Keratinocyte (primary cell): ENCODE measurements around the gene ZNF804B. TPM values are rescaled to one million over a fixed set of nuclear protein-coding genes. Genes with fewer than 3 reads are reported as not detected.

Experiments used
- DNase-seq: peaks from one replicate; pipeline ENCODE4 v3.0.0-alpha.2; 2011; ENCODE audit warnings: low read depth, missing footprints, low spot score
- FAIRE-seq: peaks from 2 replicates; lab custom pipeline; 2011; peaks lifted over from hg19 to GRCh38; lab: Jason Lieb, UNC
- H2AFZ ChIP-seq: 2 replicates; pipeline ENCODE4 v1.6.0; 2012; ENCODE audit warnings: low read length, control low read depth, inconsistent platforms; ENCODE audit not compliant: control insufficient read depth
- H3K27ac ChIP-seq: 2 replicates; pipeline ENCODE4 v1.5.1; 2011; ENCODE audit warnings: low read length; ENCODE audit not compliant: control insufficient read depth, insufficient read depth
- H3K27me3 ChIP-seq: 3 replicates; pipeline ENCODE4 v1.6.0; 2011; ENCODE audit warnings: low read length; ENCODE audit not compliant: control insufficient read depth, insufficient read depth; ENCODE audit errors: extremely low read depth
- H3K36me3 ChIP-seq, 2 experiments: 2 replicates in 1 of 2; 3 replicates in 1 of 2; pipeline ENCODE4 v1.5.1; 2011; ENCODE audit warnings: low read length in 2 of 2, mild to moderate bottlenecking in 1 of 2; ENCODE audit not compliant: control insufficient read depth in 2 of 2, insufficient read depth in 2 of 2; ENCODE audit errors: extremely low read depth in 1 of 2
- H3K4me1 ChIP-seq: 3 replicates; pipeline ENCODE4 v1.5.1; 2011; ENCODE audit warnings: low read length; ENCODE audit not compliant: control insufficient read depth, insufficient read depth; ENCODE audit errors: extremely low read depth
- H3K4me2 ChIP-seq: 3 replicates; pipeline ENCODE4 v1.6.0; 2011; ENCODE audit warnings: low read depth, low read length; ENCODE audit not compliant: control insufficient read depth, insufficient read depth; ENCODE audit errors: extremely low read depth
- H3K4me3 ChIP-seq, 3 experiments: fragments of 200-600 bp in 1 of 3; sonication (generic) in 1 of 3; 2 replicates in 2 of 3; 3 replicates in 1 of 3; pipeline ENCODE4 v1.5.1; 2011 to 2016; ENCODE audit warnings: low read length in 3 of 3, mild to moderate bottlenecking in 3 of 3, control low read depth in 2 of 3, inconsistent platforms in 1 of 3, low read depth in 1 of 3, mixed read lengths in 1 of 3, mixed run types in 1 of 3, moderate library complexity in 1 of 3; ENCODE audit not compliant: control insufficient read depth in 2 of 3, insufficient read depth in 2 of 3; ENCODE audit errors: extremely low read depth in 1 of 3
- H3K79me2 ChIP-seq: 2 replicates; pipeline ENCODE4 v1.6.0; 2012; ENCODE audit warnings: low read length; ENCODE audit not compliant: control insufficient read depth, insufficient read depth
- H3K9ac ChIP-seq: 3 replicates; pipeline ENCODE4 v1.6.0; 2011; ENCODE audit warnings: low read length; ENCODE audit not compliant: control insufficient read depth, insufficient read depth; ENCODE audit errors: extremely low read depth
- H3K9me1 ChIP-seq: 3 replicates; pipeline ENCODE4 v1.6.0; 2011; ENCODE audit warnings: low read length; ENCODE audit not compliant: control insufficient read depth, insufficient read depth; ENCODE audit errors: extremely low read depth
- H3K9me3 ChIP-seq: 2 replicates; pipeline ENCODE4 v1.5.1; 2012; ENCODE audit warnings: low read depth, low read length; ENCODE audit not compliant: control insufficient read depth
- H4K20me1 ChIP-seq: 3 replicates; pipeline ENCODE4 v1.6.0; 2011; ENCODE audit warnings: low read length; ENCODE audit not compliant: control insufficient read depth, insufficient read depth; ENCODE audit errors: extremely low read depth
- EZH2 ChIP-seq: IDR thresholded peaks from one replicate; pipeline ENCODE4 v1.6.1; 2012; ENCODE audit warnings: inconsistent platforms, mild to moderate bottlenecking, low read length, moderate library complexity
- dilution Hi-C: fragments of 300-500 bp; cut with MboI; formaldehyde crosslinking; loops from one replicate; pipeline ENCODE4 v1.7.0; 2020; ENCODE audit warnings: low sequenced_read_pairs; ENCODE audit not compliant: extremely low pct_ligation_motif_present
- polyA plus RNA-seq, 5 experiments: library from polyadenylated mRNA; depleted of rRNA in 3 of 5; stranded (reverse) in 3 of 5; stranded (forward) in 1 of 5; unstranded in 1 of 5; fragments of >200 nt; gene quantifications; 1 replicate in 1 of 5; 2 replicates in 3 of 5; 3 replicates in 1 of 5; pipeline versions ENCODE4 v1.2.1 to v1.2.3, GENCODE V29; 2011 to 2012; ENCODE audit warnings: missing spikeins in 2 of 5, low read depth in 1 of 5, low replicate concordance in 1 of 5
- TF ChIP-seq, protein P1 (sequence below), 3 experiments: IDR thresholded peaks in 1 of 3; conservative IDR thresholded peaks in 1 of 3; optimal IDR thresholded peaks in 1 of 3; 2 replicates in 2 of 3; 3 replicates in 1 of 3; pipeline versions ENCODE3 to v1.5.1; 2011; ENCODE audit warnings: low read length in 3 of 3, mild to moderate bottlenecking in 3 of 3, moderate library complexity in 2 of 3, control low read depth in 1 of 3, inconsistent platforms in 1 of 3; ENCODE audit not compliant: insufficient read depth in 2 of 3; ENCODE audit errors: extremely low read depth in 1 of 3

Gene ZNF804B
- polyA plus RNA-seq, 1 donor (not counting 4 experiments of a cell fraction or from before 2014, with no cell fraction given) = not detected

GRCh38 chr7:89308535-89308934, 549.0 kb downstream of the ZNF804B start:
- Histone ChIP-seq H3K4me1 (no peaks in the 10 kb centered on the region), H3K27ac (no peak overlapping the region), H3K9ac (no peak overlapping the region), H3K4me2 (no peak overlapping the region), H3K9me1 (no peaks in the 10 kb centered on the region), H3K4me3 (no peak overlapping the region), H3K9me3 (no peaks in the 10 kb centered on the region), H2AFZ (no peak overlapping the region), H3K36me3 (no peaks in the 10 kb centered on the region), H4K20me1 (no peaks in the 10 kb centered on the region), H3K27me3 (no peaks in the 10 kb centered on the region), H3K79me2 (no peaks in the 10 kb centered on the region)
- dilution Hi-C loops = no loop called here
- FAIRE-seq (no peak), DNase-seq (no peak)
- TF ChIP-seq, protein P1, sequence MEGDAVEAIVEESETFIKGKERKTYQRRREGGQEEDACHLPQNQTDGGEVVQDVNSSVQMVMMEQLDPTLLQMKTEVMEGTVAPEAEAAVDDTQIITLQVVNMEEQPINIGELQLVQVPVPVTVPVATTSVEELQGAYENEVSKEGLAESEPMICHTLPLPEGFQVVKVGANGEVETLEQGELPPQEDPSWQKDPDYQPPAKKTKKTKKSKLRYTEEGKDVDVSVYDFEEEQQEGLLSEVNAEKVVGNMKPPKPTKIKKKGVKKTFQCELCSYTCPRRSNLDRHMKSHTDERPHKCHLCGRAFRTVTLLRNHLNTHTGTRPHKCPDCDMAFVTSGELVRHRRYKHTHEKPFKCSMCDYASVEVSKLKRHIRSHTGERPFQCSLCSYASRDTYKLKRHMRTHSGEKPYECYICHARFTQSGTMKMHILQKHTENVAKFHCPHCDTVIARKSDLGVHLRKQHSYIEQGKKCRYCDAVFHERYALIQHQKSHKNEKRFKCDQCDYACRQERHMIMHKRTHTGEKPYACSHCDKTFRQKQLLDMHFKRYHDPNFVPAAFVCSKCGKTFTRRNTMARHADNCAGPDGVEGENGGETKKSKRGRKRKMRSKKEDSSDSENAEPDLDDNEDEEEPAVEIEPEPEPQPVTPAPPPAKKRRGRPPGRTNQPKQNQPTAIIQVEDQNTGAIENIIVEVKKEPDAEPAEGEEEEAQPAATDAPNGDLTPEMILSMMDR (optimal IDR thresholded peaks at IDR 0.05 in 1 of 3, IDR thresholded peaks at IDR 0.05 in 1 of 3, conservative IDR thresholded peaks at IDR 0.05 in 1 of 3; ENCODE audit: extremely low read depth in 1 of 3, insufficient read depth in 2 of 3, low read length in 3 of 3) = no peak
- no peak for TF ChIP-seq EZH2

DNA sequence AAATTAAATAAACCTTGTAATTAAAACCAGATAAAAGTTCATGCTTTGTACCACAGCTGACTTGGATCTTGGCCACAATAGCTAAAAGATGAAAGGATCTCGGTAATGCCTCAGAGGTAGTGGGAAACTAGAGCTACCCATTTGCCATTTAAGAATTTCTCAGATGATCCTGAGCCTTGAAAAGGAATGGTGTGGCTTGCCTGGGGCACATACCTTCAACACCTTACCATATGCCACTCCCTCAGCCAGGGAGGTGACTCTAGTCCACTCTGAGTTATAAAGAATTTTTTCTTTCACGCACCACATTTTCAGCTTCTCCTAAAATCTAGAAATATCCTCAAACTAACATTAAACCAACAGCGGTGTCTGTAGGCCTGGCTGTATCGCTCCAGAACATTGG, 552.4 kb downstream of the ZNF804B start:
- Histone ChIP-seq H3K4me2 (no peak overlapping the region), H3K36me3 (no peaks in the 10 kb centered on the region), H3K4me1 (no peaks in the 10 kb centered on the region), H3K9ac (no peak overlapping the region), H3K4me3 (no peak overlapping the region), H3K27me3 (no peaks in the 10 kb centered on the region), H2AFZ (no peak overlapping the region), H3K9me3 (no peaks in the 10 kb centered on the region), H3K9me1 (no peaks in the 10 kb centered on the region), H3K27ac (no peak overlapping the region), H4K20me1 (no peaks in the 10 kb centered on the region), H3K79me2 (no peaks in the 10 kb centered on the region)
- no peak for FAIRE-seq
- no peak for TF ChIP-seq EZH2
- TF ChIP-seq, protein P1 (optimal IDR thresholded peaks at IDR 0.05 in 1 of 3, IDR thresholded peaks at IDR 0.05 in 1 of 3, conservative IDR thresholded peaks at IDR 0.05 in 1 of 3; ENCODE audit: extremely low read depth in 1 of 3, insufficient read depth in 2 of 3, low read length in 3 of 3) = no peak
- dilution Hi-C loops = no loop called here
- no peak for DNase-seq
